ENCODE data around the gene KPNB1.

DNA sequence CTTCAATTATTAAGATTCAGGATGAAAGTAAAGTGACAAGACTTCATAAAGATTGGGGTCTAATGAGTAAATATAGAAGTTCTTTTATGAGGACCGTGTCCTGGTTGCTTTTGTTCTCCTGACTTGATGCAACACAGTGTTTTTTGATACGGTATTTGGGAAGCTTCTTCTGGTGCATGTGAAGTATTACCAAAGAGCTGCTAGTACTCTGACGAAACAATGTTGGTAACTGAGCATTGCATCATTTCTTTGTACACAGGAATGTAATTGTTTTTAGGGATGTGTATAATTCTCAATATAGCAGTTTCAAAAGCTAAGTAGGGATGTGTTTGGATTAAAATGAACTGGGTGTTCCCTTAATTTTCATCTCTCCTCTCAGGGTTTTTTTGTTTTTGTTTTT lies 15.9 kb downstream of the KPNB1 start:
- TF ChIP-seq CTCF (conservative IDR thresholded peaks at IDR 0.05; ENCODE audit: low read depth, low read length) (no peak), POLR2A (IDR thresholded peaks at IDR 0.05; ENCODE audit: low read depth, low read length) (no peak), MXI1 (IDR thresholded peaks at IDR 0.05; ENCODE audit: borderline replicate concordance, low read depth, low read length) (no peak), RAD21 (IDR thresholded peaks at IDR 0.05; ENCODE audit: low read length) (no peak), CHD1 (IDR thresholded peaks at IDR 0.05; ENCODE audit: low read depth, low read length) (no peak), SMC3 (IDR thresholded peaks at IDR 0.05; ENCODE audit: low read depth, low read length) (no peak), FOS (IDR thresholded peaks at IDR 0.05; ENCODE audit: low read depth, low read length) (no peak), MAZ (IDR thresholded peaks at IDR 0.05; ENCODE audit: borderline replicate concordance, low read depth, low read length) (no peak), BHLHE40 (IDR thresholded peaks at IDR 0.05; ENCODE audit: low read depth, low read length) (no peak), RCOR1 (IDR thresholded peaks at IDR 0.05; ENCODE audit: insufficient replicate concordance, low read length) (no peak), USF2 (IDR thresholded peaks at IDR 0.05; ENCODE audit: low read depth, low read length) (no peak), MAFK (IDR thresholded peaks at IDR 0.05; ENCODE audit: low read depth, low read length) (no peak)

All from IMR-90 (cell line).